ENCODE data around the gene MTSS2. TPM values are rescaled to one million over a fixed set of nuclear protein-coding genes. Genes with fewer than 3 reads are reported as not detected.

The MTSS2 gene
- total RNA-seq, 1 donor from 2014 or later = 57.1 TPM

- Mint-ChIP-seq H3K36me3 (ENCODE audit: insufficient read depth) (no peaks in the 10 kb centered on the region), H3K27ac (no peak overlapping the region), H3K4me1 (ENCODE audit: low read depth) (peaks cover 7% of the 10 kb centered on the region), H3K27me3 (no peaks in the 10 kb centered on the region), H3K9me3 (ENCODE audit: low read depth) (no peaks in the 10 kb centered on the region), H3K4me3 (ENCODE audit: low read depth) (no peak overlapping the region)
- no peak for DNase-seq (ENCODE audit: low spot score, unreplicated experiment)
- no peak for TF ChIP-seq CTCF (IDR thresholded peaks at IDR 0.05; ENCODE audit: unreplicated experiment)
These were observed 3.4 kb upstream of the MTSS2 start for GRCh38 chr16:70689035-70689969.

- Mint-ChIP-seq H3K4me3 (ENCODE audit: low read depth) (no peak overlapping the region), H3K27ac (no peak overlapping the region), H3K27me3 (no peaks in the 10 kb centered on the region), H3K4me1 (ENCODE audit: low read depth) (peaks cover 8% of the 10 kb centered on the region), H3K9me3 (ENCODE audit: low read depth) (no peaks in the 10 kb centered on the region), H3K36me3 (ENCODE audit: insufficient read depth) (no peaks in the 10 kb centered on the region)
- no peak for DNase-seq (ENCODE audit: low spot score, unreplicated experiment)
- no peak for TF ChIP-seq CTCF (IDR thresholded peaks at IDR 0.05; ENCODE audit: unreplicated experiment)
These were observed 2.4 kb upstream of the MTSS2 start for GRCh38 chr16:70688246-70688742.

DNA sequence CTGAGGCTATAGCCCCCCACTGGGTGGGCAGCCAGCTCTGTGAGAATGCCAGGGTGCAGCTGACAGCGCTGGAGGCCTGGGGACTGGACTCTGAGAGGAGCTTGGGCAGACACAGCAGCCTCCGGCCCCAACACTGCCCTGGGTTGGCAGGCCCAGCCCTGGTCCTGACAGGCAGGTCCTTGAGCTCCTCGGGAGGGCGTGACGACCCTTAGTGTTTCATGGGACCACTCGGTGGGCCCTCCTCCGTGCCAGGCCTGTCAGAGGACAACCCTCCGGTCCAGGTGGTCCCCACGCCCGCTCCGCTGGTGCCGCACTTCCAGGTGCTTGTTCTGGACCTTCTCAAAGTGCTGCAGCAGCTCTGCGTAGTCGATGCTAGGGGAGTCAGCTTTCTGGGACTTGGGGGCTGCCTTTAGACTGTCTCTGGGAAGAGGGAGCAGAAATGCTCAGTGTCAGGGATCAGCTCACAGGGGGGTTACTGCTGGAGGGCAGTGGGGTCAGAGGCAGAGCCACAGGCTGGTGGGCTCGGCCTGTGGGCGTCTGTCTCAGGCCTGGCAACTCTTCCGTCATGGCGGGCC is 1.9 kb upstream of the MTSS2 start:
- H3K27me3 Mint-ChIP-seq = no peaks in the 10 kb centered on the region
- DNase-seq (ENCODE audit: low spot score, unreplicated experiment) = no peak
- no peak overlapping the region for H3K27ac Mint-ChIP-seq
- H3K36me3 Mint-ChIP-seq (ENCODE audit: insufficient read depth) = no peaks in the 10 kb centered on the region
- H3K4me1 Mint-ChIP-seq (ENCODE audit: low read depth) = peaks cover 10% of the 10 kb centered on the region
- no peak for TF ChIP-seq CTCF (IDR thresholded peaks at IDR 0.05; ENCODE audit: unreplicated experiment)
- no peak overlapping the region for H3K4me3 Mint-ChIP-seq (ENCODE audit: low read depth)
- no peaks in the 10 kb centered on the region for H3K9me3 Mint-ChIP-seq (ENCODE audit: low read depth)

DNA sequence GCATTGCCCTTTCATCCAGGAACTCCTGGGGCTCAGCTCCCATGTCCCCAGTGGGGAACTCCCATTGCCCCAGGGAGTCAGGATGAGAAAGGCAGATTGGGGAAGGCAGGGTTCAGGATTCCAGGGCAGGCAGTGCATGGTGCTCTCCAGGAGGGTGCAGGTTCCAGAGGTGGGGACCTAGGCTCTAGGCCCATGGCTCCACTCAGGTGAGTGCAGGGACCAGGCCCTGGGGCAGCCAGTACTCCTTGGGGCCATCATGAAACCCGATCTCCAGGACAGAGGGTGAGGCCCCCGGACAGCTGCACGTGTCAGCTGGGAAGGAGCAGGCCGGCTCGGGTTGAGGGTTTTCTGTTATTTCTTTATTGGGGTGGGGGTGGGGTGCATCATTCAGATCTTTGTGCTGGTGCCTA is 1.3 kb upstream of the MTSS2 start:
- Mint-ChIP-seq H3K27ac (no peak overlapping the region), H3K27me3 (no peaks in the 10 kb centered on the region)
- TF ChIP-seq CTCF (IDR thresholded peaks at IDR 0.05; ENCODE audit: unreplicated experiment) = no peak

GRCh38 chr16:70686376-70687101 is 686 bp upstream of the MTSS2 start:
- Mint-ChIP-seq H3K36me3 (ENCODE audit: insufficient read depth) (no peaks in the 10 kb centered on the region), H3K4me3 (ENCODE audit: low read depth) (peak overlapping the region; percentile 74), H3K9me3 (ENCODE audit: low read depth) (no peaks in the 10 kb centered on the region), H3K27me3 (no peaks in the 10 kb centered on the region), H3K4me1 (ENCODE audit: low read depth) (peaks cover 20% of the 10 kb centered on the region), H3K27ac (no peak overlapping the region)
- TF ChIP-seq CTCF (IDR thresholded peaks at IDR 0.05; ENCODE audit: unreplicated experiment) = no peak
- DNase-seq (ENCODE audit: low spot score, unreplicated experiment) = no peak

More for the DNA sequence above, 1.3 kb upstream of the MTSS2 start:
- H3K9me3 Mint-ChIP-seq (ENCODE audit: low read depth) = no peaks in the 10 kb centered on the region
- peak overlapping the region; percentile 45 for H3K4me3 Mint-ChIP-seq (ENCODE audit: low read depth)
- DNase-seq (ENCODE audit: low spot score, unreplicated experiment) = no peak
- H3K36me3 Mint-ChIP-seq (ENCODE audit: insufficient read depth) = no peaks in the 10 kb centered on the region
- peaks cover 15% of the 10 kb centered on the region for H3K4me1 Mint-ChIP-seq (ENCODE audit: low read depth)

Measured in progenitor cell of endocrine pancreas (in vitro differentiated cells).